CD1c-positive myeloid dendritic cell (primary cell): ENCODE data around the gene CACNA1F.

Experiments used
- DNase-seq: peaks from one replicate; pipeline ENCODE4 v3.0.0-alpha.2; 2016; ENCODE audit errors: extremely low spot score

CACNA1F gene

DNA sequence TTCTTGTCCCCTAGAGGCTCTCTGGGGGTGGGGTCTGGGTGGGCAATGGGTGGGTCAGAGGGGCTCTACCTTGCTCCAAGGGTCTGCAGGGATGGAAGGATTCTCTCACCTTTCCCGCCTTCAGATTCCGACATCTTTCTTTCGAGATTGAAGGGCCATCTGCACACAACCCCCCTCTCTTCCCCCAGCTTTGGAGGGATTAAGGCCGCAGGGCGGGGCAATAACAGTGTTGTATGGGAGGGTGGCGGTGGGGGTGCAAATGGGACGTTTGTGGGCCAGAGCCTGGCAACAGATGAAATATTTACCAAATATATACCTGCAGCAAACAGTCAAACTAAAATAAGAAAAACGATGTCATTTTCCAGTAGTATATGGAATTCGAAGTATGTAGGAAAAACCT, at the start of gene CACNA1F:
Gene CACNA1F (minus strand): TSS at position 165 of the 400 bp plus-strand sequence. CDS start 31 bp downstream, at position 134.
- DNase-seq = no peak

DNA sequence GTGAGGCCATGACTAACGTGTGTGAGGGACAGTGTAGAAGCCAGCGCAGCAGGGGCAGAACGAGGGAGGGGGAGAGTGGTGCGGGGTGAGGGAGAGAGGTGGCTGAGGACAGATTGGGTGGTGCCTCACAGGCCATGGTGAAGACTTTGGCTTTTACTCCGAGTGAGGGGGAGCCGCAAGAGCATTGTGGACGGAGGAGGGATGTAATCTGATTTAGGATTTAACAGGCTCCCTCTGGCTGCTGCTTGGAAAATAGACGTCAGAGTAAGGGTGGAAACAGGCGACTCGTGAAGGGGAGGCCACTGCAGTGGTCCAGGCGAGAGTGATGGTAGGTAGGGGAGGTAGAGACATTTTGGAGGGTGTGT, 49.5 kb upstream of the CACNA1F start:
- DNase-seq = no peak

DNA sequence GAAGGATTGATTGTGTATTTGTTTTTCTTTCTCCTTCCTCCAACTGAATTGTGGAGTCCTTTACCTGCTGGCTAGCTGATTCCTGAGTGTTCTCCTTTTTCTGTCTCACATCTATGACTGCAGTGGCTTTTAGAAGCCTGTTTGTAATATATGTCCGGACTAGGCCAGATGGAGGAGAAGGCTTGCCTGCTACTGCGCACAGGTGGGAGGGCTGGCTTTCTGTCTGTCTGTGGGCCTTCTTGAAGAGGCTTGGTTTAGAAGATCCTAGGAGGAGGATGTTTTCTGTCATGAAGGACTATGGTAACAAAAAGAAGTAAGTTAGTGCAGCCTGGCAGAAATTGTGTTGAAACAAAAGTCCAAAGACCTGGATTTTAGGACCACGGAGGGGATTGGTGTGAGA, 44.9 kb upstream of the CACNA1F start:
- no peak for DNase-seq

DNA sequence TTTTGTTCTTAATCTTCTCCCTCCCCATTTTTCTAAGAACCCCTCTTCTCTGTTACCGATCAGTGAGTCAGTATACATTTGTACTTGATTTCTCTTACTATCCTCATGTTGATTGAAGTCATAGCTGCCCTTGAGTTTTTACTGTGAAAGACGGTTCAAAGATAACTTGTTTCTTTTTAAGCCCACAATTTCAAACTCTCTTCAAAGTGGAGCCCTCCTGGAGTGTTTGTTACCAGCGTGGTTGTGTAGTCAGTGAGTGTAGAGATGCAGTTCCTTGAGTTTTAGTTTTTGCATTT, 44.3 kb upstream of the CACNA1F start:
- no peak for DNase-seq

DNA sequence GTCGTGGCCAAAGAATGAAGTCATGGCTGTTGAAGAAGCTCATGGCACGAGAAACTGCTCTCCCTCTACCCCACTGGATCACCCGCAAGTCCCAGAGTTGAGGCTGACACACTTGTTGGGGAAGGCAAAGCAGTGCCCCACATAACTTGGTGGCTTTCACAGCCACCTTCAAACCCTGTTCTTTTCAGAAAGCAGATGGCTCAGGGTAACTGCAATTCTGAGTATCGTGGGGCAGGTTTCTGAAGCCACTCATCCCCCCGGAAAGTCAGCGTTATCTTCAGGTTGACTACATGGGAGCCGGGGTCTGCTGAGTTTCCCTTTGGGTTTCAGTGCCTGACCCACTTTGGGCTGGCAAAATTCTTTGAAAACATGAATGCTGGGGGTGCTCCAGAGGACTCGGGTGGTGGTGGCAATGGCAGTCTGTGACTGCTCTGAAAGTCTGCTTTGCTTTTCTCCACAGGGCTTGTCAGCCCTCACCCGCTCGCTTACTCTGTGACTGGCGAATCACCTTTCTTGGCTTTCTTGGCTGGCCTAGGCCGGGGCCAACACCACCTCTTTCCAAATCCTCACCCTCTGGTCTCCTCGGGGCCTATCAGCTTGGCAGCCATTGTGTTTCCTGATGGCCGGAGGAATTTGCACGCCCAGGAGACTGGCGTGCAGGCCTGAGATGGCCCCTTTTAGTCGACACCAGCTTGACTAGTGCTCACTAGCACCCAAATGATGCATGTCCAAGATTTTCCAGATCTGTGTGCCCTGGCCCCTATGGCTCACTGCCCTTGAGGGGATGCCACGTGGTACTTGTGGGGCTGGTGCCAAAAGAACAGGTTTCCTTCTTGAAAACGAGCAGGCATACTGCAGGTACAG, 43.8 kb upstream of the CACNA1F start:
- no peak for DNase-seq

DNA sequence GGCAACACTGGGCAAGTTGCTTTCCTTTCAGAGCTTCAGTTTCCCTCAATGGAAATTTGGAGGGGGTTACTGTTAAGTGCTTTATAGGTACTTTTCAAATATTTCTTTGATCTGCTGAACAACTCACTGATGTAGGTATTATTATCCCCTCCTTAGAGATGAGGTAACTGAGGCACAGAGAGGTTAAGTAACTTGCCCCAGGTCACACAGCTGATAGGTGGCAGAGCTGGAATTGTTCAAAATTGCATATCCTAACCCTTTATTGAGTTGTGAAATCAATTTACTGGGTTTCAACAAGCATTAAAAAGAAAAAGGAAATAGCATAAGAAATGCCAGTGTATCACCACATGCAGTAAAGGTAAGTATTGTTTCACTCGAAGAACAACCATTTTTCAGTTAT, 43.1 kb upstream of the CACNA1F start:
- DNase-seq = no peak

DNA sequence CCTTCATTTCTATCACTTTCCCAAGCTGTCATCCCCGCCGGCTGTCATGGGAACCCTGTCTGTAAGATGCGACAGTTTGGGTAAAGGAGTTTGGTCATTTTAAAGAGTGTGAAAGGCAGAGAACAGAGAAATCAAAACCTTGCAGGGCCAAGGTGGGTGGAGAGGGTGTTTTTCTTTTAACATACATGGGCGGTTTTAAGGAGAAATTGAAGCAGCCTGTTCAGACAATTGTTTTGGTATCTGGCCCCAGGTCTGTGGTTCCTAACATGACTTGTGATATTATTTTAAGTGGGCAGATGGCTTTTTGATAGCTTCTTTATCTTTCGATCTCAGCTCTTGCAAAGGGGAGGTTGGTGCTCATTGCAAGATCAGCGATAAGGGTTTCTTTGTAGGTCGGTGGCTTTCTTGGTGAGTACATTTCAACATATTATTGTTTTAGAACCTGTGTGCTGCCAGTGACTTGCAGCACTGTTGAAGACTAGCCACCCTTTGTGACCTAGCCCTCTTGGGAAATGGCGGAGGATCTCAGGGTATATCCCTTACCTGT, 40.1 kb upstream of the CACNA1F start:
- peak; percentile 18 for DNase-seq

DNA sequence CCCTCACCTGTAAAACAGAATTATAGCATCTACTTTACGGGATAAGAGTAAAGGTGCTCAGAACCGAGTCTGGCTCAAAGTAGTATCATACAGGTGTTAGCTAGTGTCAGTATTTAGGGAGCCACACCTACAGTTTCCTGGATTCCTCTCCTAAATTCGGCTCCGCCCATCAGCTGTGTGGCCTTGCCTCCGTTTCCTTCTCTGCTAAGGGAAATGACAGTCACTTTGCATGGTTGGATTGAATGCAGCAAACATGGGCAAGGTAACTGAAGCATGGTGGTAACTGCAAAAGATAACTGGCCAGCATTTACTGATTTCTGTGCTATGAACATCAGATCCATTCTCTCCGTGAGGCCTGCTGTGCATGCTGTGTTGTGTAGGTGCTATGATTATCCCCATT, 39.3 kb upstream of the CACNA1F start:
- no peak for DNase-seq

DNA sequence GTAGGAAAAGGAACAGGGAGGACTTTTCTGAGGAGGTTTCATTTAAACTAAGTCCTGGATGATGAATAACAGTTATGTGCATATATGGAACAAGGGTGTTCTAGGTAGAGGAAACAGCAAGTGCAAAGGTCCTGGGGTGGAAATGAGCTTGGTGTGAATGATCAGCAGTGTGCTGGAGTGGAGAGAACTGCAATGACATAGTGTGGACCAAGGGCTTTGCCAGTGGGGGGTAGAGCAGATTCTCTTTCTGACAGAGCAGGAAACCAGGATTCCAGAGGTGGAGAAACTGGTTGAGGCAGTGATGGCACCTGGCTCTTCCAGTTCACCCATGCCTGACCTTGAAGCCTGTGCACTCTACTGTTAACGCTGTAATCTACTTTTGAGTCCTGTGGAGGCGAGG, 38.2 kb upstream of the CACNA1F start:
- no peak for DNase-seq

DNA sequence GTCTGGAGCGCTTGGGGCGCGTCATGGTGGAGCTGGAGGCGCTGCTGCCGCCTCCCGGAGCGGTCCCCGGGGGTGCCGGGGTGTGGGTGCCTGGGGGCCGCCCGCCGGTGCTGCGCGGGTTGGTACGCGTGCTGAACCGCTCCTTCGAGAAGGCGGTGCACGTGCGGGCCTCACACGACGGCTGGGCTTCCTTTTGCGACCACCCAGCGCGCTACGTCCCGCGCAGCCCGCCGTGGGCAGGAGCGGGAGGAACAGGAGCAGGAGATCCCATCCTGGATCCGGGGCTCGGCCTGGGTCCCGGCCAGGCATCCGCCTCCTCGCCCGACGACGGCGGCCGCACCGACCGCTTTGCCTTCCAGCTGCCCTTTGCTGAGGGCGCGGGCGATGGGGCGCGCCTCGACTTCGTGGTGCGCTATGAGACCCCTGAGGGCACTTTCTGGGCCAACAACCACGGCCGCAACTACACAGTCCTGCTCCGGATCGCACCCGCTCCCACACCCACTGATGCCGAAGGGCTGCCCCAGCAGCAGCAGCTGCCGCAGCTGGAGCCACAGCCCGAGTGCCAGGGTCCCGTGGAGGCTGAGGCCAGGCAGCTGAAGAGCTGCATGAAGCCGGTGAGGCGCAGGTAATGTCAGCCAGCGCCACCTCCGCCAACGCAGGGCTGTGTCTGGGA, 37.2 kb upstream of the CACNA1F start:
- no peak for DNase-seq

DNA sequence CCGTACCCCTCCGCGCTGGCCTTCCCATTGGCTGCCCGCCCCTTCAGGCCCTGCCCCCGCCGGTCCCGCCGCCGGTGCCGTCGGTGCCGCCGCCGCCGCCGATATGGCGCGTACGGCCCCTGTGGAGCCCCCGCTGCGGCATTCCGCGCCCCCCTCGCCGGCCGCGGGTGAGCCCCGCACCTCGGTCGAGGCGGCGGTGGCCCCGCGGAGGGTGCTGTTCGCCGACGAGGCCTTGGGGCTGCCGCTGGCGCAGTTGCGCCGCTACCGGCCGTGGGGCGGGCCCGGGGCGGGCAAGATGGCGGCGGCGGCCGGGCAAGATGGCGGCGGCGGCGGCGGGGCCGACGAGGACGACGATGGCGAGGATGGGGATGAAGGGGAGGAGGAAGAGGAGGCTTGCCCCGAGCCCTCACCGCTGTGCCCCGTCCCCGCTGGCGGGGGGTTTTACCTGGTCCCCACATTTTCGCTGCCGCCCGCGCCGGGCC, 36.7 kb upstream of the CACNA1F start, which contains the start of gene PPP1R3F:
Gene PPP1R3F (plus strand): TSS at position 27 of the 482 bp plus-strand sequence. CDS start 77 bp downstream, at position 104.
- no peak for DNase-seq

DNA sequence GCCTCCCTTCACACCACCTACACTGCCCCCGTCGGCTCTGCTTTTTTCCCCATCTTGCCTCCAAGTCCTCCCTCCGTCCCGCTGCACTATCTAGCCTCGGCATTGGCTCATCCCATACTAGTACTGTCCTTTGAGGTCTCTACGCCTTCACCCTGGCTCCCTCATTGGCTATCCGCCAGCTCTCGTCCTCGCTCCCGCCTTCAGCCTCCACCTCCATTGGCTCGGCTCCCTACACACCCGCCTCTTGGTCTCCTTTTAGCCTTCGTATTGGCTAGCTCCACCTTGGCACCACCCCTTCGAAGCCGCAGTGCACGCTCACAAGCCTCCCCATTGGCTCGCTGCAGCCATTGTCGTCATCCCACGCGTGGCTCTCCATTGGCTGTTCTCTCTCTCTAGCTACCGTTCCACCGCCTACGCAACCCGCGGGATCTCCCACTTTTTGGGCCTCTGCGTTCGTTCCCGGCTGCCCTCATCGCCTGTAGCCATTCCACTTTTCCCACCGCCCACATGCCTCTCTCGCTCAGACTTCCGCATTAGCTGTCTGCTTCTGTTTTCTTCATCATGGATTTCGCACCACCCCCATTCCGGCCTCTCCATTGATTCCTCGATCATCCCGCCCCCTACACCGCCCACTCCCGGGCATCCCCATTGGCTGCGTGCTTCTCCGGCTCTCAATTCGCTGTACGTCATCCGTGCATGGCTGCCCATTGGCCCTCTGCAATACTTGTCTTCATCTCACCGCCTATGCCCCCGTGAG, 36.0 kb upstream of the CACNA1F start:
- DNase-seq = peak; percentile 95

DNA sequence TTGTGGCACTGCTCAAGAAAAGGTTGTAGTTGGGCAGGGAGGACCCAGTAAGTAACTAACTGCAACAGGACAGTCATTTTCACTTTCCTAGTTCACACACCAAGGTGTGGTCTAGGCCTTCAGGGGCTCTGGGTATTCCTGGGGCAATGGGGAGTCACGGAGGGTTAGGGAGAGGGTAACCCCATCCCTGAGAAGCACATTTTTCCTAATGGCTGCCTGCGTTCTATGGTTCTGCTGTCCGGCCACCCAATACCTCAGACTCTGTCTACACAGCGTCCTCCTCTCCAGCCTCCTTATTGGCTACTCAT, 35.5 kb upstream of the CACNA1F start:
- DNase-seq = no peak

DNA sequence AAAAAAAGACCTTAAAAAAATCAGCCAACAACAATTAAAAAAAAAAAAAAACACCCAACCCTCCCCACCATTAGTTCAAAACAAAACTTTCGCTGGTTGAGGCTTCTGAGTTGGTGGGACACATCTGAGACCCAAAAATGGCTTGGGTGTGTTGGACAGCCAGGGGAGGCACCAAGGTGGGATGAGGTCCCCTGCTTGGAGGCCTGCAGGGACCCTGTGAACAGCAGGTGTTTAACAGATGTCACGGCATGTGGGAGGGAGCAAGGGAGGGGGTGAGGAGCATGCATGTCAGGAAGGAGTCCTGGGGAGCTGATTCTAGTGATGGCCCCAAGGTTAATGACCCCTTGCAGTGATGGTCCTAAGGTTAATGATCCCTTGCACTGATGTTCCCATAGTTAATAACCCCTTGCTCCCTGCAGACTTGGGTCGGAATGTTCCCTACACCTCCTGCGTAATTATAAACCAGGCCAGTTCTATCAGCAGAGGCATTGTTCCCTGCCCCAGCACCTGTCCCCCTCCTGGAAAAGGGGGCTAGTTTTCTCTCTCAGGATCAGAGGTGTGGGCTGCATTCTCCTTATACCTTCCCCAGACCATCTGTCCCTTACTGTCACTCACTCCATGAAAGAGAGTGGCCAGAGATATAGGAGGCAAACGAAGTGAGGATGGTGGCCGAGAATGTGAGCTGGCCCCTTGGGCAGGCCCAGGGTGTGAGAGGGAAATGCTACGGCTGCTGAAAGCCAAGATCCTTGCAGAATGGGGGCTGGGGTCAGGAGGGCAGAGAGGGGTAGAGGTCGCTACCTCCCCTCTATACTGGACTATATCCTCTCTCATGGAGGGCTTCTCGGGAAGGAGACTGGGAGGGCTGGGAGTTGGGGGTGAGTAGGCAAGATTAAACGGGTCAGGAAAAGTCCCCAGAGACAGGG, 33.6 kb upstream of the CACNA1F start:
- no peak for DNase-seq

DNA sequence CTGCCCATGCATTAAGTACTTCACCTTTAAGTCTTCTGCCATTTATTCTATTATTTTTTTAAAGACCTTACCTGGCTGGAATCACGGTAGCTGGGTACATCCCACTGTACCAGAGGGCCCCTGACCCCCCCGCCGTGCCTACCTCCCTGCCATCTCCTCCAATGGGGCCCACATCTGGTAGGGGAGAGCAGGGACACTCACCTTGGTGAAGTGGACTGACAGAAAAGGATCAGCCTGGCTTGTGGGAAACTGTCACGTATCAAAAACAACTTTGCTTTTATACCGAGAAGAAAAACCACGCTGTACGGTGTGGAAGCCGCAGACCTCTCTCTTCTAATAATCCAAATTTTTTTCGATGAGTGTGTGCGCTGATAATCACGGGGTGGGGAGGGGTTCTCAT, 31.3 kb upstream of the CACNA1F start, which contains the start of gene FOXP3:
Gene FOXP3 (minus strand): TSS at position 251 of the 400 bp plus-strand sequence. CDS start 6,205 bp downstream, outside the sequence.
- no peak for DNase-seq

DNA sequence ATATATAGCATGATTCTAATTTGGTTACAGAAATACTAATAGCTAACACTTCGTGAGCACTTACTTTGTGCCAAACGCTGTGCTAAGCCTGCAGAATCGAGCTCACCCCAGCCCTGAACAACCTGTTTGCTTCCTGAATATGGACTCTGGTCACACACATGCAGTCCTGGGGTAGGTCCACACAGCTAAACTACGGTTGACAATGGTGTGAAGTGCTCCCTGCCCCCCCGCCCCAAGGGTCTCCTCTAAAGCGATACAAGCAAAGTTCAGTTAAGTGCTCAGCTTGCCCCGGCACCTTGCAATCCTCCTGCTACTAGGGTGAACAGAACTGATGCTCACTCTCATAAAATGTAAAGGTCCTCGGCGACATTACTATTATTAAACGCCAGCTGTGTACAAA, 30.5 kb upstream of the CACNA1F start:
- no peak for DNase-seq

DNA sequence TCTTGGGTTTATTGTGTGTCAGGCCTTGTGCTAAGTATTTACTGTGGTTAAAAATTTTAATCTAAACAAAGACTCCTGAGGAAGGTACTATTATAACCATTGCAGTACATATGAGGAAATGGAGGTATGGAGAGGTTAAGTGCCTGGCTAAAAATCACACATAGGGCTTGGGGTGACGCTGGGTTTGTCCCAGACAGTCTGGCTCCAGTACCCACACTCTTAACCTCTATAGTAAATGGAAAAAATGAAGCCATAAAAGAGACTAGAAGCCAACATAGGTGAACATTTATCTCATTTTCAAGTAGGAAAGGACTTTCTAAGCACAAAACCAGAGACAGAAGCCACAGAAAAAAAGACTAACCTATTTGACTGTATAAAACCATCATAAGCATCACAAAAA, 29.5 kb upstream of the CACNA1F start:
- no peak for DNase-seq

DNA sequence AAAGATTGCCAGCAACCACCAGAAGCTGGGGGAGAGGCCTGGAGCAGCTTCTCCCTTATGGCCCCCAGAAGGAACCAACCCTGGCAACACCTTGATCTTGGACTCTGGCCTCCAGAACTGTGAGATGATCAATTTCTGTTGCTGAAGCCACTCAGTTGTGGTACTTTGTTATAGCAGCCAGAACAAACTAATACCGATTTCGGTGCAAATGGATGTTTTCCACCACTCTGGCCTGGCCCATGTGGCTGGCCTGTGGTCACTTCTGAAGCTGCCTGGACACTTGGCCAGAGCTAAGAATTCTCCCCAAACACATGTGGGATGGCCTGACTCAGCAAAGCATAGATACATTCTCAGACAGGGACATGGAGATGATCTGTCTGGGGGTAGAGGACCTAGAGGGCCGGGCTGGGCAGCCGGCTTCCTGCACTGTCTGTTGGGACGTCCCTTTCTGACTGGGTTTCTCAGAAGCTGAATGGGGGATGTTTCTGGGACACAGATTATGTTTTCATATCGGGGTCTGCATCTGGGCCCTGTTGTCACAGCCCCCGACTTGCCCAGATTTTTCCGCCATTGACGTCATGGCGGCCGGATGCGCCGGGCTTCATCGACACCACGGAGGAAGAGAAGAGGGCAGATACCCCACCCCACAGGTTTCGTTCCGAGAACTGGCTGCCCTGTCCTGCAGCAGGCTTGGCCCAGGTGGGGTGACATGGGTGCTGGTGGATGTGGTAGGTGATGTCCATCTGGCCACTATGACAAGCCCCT, 27.3 kb upstream of the CACNA1F start:
- DNase-seq = no peak

DNA sequence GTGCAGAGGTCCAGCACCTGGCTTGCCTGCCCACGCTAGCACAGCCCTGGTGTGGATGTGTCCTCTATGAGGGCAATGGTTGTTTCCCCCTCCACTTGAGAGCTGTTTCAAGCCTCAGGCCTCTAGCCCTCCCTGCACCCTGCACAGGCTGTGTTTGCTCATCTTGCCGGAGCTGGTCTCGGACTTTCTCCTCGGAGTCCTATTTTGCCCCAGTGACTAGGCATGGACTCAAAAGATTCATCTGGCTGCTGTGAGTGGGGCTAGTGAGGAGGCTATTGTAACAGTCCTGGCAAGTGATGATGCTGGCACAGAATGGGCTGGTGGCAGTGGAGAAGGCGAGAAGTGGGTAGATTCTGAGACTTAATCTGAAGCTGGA, 25.6 kb upstream of the CACNA1F start:
- no peak for DNase-seq
